B cell (primary cell): ENCODE data around the gene RPP14.
"Not testable (repeated sequence)": the region's sequence is repeated elsewhere in the genome, so short reads cannot be mapped to it uniquely, and the experiment has no call there.

ENCODE experiments used
- EZH2 ChIP-seq: IDR thresholded peaks from 2 replicates; pipeline ENCODE4 v1.6.1; 2012; ENCODE audit warnings: borderline replicate concordance, low read depth, mild to moderate bottlenecking, moderate library complexity, low read length; ENCODE audit not compliant: insufficient read depth, poor library complexity, severe bottlenecking
- TF ChIP-seq, protein P1 (sequence below): fragments of 200-600 bp; IDR thresholded peaks from one replicate; pipeline ENCODE4 v1.8.0; 2022; ENCODE audit warnings: antibody characterized with exemption, mild to moderate bottlenecking

DNA sequence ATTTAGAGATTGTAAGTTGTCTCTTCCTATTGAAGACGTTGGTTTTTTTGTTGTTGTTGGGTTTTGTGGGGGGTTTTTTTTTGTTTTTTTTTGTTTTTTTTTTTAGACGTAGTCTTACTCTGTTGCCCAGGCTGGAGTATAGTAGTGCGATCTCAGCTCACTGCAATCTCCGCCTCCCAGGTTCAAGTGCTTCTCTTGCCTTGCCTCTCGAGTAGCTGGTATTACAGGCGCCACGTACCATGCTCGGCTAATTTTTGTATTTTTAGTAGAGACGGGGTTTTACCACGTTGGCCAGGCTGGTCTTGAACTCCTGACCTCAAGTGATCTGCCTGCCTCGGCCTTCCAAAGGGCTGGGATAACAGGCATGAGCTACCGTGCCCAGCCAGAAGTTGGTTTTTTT lies 33.1 kb downstream of the RPP14 start:
- TF ChIP-seq, protein P1, sequence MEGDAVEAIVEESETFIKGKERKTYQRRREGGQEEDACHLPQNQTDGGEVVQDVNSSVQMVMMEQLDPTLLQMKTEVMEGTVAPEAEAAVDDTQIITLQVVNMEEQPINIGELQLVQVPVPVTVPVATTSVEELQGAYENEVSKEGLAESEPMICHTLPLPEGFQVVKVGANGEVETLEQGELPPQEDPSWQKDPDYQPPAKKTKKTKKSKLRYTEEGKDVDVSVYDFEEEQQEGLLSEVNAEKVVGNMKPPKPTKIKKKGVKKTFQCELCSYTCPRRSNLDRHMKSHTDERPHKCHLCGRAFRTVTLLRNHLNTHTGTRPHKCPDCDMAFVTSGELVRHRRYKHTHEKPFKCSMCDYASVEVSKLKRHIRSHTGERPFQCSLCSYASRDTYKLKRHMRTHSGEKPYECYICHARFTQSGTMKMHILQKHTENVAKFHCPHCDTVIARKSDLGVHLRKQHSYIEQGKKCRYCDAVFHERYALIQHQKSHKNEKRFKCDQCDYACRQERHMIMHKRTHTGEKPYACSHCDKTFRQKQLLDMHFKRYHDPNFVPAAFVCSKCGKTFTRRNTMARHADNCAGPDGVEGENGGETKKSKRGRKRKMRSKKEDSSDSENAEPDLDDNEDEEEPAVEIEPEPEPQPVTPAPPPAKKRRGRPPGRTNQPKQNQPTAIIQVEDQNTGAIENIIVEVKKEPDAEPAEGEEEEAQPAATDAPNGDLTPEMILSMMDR = not testable (repeated sequence)
- TF ChIP-seq EZH2 = not testable (repeated sequence)
